ENCODE measurements around the gene PAPSS1.
"Not testable (repeated sequence)": the region's sequence is repeated elsewhere in the genome, so short reads cannot be mapped to it uniquely, and the experiment has no call there.

PAPSS1 gene

GRCh38 chr4:107719922-107720722 is at the start of gene PAPSS1:
Gene PAPSS1 (minus strand): TSS chr4:107720234. CDS start chr4:107720179, 55 bp downstream.
- DNase-seq (ENCODE audit: low read depth in 2 of 2): peak; percentile 89 to 93

DNA sequence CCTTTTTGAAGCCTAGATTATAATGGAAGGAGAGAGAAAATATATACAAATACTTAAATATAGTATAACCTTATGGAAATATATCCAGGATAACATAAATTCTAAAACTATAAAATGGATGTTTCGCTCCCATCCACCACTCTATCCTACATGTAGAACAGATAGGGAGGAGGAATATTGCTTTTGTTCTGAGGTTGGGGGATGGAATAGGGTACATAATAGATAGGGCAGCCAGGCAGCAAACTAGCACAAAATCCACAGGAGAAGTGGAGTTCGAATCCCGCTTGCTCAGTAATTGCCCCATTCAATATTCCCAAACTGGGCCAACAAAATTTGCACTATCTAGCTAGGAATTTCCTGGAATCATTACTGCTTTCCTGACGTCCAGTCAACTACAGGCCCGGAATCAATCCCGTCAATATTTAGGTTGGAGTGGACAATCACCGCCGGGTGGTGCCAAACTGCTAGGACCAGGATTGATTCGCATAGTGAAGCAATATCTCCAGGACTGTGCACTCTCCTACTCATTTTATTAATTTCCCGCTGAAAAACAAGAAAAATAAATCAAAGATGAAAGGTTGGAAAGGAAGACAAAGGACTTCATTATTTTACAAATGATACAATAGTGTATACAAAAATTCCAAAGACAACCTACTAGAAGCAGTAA is 40.4 kb upstream of the PAPSS1 start:
- DNase-seq (ENCODE audit: low read depth in 2 of 2): no peak

DNA sequence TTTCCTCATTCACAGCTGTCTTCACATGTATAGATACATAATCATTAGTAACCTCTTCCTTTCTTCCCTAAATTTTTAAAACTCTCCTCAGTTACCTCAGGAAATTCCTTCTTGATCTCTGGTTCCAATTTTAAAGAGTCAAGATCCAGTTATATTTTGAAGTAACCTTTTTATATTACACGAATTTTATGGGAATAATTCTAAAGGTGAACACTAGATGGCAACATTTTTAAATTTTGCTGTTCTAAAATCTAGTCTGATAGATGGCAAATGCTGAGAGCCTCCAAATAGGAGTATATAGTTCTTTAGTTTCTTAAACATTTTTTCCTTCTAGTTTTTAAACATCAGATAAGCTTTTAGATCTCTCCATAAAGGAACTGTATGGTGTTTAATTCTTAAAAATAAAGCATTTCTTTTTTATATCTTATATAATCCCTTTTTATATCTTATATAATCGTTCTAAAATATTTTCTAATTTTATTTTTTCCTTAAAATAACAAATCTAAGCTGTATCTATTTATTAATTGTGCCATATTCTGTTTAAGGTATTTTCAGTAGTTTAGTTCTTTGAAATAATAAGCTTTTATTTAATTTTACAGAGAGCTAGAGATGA is 37.9 kb upstream of the PAPSS1 start:
- no peak for DNase-seq (ENCODE audit: low read depth in 2 of 2)

DNA sequence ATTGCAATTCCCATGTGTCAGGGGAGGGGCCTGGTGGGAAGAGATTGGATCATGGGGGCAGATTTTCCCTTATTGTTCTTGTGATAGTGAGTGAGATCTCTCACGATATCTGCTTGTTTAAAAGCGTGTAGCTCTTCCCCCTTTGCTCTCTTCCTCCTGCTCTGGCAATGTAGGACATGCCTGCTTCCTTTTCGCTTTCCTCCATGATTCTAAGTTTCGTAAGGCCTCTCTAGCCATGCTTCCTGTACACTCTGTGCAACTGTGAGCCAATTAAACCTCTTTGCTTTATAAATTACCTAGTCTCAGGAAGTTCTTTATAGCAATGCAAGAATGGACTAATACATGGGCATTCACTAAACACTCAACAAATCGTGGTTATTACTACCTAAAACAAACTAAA is 37.2 kb upstream of the PAPSS1 start:
- no peak for DNase-seq (ENCODE audit: low read depth in 2 of 2)

GRCh38 chr4:107755841-107756356 is 35.9 kb upstream of the PAPSS1 start:
- no peak for DNase-seq (ENCODE audit: low read depth in 2 of 2)

DNA sequence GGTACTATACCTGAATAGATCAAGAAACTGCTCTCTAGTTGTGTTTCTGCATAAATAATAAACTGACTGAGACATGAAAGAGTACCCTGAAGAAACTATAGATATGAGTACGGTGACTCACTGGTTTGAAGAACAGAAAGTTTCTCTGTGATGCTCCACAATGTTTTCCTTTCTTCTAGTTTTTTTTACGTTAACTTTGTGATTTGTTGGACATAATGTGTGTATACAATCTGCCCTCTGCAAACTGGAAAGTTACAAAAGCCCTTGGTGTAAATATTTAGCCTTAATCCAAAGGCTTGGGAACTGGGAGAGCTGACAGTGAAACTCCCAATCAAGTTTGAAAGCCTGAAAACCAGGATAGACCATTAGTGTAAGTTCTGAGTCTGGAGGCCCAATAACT is 31.6 kb upstream of the PAPSS1 start:
- DNase-seq (ENCODE audit: low read depth in 2 of 2): no peak

DNA sequence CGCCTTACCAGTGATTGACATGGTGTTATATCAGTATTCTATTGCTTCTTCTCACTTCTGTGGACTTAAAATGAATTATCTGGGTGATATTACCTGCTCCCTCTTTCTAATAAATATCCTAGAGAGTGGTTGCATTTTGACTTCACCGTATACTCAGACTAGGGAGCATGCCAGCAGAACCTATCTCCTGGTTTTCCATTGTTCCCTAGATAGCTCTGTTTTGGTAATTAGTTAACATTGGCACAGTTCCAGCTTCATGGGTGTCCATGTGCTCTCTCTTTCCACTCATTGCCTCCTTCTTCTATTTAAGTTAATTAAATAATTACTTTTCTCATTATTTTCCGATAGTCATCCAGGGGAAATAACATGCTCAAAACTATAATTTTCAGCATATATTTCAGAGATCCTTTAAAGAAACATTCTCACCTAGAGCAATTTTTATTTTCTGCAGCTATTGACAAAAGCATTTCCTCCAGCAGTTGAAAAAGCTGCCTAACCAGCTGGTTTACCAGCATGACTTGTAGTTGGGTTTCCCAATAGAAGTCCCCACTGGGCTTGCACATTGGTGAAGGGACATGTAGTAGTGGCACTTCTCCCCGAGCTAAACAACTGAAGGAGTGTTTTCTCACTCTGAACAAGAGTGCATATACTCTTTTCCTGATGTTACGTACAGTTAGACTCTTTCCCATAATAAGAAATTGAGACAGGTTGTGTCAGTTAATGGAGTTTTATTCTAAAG is 27.9 kb upstream of the PAPSS1 start:
- no peak for DNase-seq (ENCODE audit: low read depth in 2 of 2)

DNA sequence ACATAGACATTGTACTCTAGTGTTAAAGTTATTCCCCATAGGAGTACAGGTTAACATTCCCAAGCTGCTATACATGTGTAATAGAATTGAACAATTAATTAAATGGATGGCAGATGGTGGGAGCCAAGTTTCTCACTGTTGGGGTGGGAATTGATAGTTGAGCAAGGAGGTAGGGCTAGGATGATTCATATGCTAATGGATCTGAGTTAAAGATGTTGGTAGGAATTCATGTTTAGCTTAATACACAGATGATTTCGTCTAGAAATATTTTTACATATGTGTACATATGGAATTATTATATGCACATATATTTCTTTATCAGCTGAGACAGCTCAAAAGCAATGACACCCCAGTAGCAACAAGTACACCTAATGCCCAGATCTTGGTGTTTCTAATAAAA is 26.1 kb upstream of the PAPSS1 start:
- no peak for DNase-seq (ENCODE audit: low read depth in 2 of 2)

DNA sequence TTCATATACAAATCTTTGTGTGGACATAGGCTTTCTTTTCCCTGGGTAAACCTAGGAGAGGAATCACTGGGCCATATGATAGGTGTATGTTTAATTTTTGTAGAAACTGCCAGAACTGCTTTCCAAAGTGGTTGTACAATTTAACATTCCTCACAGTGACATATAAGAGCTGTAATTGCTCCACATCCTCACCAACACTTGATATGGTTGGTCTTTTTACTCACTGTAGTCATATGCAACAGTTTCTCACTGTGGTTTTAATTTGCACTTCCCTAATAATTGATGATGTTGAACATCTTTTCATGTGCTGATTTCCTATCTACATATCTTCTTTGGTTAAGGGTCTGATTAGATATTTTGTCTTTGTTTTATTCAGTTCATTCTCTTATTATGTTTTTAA is 24.5 kb upstream of the PAPSS1 start:
- DNase-seq (ENCODE audit: low read depth in 2 of 2): no peak

DNA sequence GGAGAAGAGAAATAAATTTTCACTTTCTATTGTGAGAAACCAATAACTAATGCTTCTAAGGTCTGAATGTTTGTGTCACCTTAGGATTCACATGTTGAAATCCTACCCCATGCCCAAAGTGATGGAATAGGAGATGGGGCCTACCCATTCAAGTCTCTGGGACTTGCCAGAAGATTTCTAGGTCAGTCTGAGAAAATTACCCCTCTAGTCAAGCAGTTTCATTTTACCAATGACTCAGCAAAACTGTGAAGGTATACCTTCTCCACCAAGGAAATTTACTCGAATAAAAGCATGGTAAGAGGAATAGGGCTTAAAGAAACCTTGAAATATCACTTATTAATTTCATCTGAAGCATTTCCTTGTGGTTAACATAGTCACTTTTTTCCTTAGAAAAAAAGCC is 23.5 kb upstream of the PAPSS1 start:
- no peak for DNase-seq (ENCODE audit: low read depth in 2 of 2)

DNA sequence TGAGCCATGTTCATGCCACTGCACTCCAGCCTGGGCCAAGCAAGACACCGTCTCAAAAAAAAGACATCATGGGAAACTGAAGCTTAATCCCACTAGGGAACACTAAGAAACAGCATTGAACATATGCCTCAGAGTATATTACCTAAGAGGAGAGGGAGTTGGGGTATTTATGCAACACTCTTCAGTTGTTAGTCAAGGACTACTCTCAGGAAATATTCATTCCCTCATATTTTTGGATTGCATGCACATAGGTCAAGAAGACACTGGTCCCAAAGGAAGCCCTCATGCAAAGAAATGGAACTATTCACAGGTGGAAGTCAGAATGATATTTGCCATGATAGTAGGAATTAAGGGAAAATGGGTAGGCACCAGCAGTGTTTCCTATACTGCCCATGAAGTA is 22.8 kb upstream of the PAPSS1 start:
- no peak for DNase-seq (ENCODE audit: low read depth in 2 of 2)

DNA sequence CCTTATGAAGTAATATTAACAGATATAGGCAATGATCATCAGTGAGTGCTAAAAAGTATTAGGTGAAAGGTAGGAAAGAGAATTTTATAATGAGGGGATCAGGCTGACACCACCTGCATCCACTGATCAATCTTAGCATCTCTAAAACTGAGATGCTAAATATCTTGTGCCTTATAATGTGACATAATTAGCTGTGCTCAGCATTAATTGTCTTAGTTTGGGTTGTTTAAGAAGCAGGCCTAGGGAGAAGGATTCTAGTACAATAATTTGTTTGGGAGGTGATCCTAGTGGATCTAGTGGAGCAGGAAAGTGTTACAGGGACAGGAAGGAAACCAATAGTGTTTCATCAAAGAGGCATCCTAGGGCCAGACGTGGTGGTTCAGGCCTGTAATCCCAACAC is 22.2 kb upstream of the PAPSS1 start:
- no peak for DNase-seq (ENCODE audit: low read depth in 2 of 2)

DNA sequence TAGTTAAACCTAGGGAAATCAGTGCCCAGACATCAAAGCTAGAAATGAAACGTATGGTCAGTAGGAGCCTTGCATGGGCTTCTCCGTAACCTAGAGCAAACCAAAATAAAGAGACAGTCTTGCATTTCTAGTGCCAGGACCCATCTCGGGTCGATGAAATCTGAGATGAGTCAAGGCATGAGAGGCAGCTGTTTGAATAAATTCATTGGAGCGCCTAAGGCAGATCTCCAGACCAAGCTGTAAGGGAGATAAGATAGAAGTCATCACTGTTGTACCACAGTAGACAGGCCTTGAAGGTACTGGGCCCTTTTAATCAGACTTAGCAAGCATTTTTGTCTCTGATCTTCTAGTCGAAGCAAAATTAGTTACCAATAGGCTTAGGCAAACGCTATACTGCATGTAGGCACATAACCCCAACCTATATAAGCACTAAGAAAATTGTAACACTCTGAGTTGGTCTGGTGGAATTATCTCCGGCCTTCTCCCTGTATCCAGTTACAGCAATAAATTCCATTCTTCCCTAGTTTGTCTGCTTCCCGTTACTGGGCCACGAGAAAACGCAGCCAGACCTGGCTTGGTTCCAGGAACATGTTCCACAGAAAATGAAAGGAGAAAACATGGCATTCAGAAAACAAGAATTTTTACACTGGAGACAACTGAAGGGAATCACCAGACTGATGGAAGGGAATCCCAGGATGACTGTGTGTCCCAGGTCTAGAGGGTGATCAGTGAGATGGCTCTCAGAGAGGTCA is 21.1 kb upstream of the PAPSS1 start:
- DNase-seq (ENCODE audit: low read depth in 2 of 2): no peak

- DNase-seq (ENCODE audit: low read depth in 2 of 2): no peak
Observed at GRCh38 chr4:107740381-107740780, 20.3 kb upstream of the PAPSS1 start.

DNA sequence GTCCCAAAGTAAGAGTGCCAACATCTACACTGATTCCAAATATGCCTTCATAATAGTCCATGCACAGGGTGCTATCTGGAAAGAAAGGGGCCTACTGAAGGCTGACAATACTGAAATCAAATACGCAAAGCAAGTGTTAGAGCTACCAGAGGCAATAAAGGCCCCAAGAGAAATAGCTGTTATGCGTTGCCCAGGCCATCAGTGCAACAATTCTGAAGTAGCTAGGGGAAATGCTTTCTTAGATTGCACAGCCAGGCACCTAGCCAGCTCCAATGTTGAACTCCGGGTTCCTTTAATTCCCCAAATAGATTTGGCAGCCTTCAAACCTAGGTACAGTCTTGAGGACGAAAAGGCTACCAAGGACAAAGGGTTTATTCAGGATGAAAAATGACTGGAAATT is 17.4 kb upstream of the PAPSS1 start:
- DNase-seq (ENCODE audit: low read depth in 2 of 2): no peak

DNA sequence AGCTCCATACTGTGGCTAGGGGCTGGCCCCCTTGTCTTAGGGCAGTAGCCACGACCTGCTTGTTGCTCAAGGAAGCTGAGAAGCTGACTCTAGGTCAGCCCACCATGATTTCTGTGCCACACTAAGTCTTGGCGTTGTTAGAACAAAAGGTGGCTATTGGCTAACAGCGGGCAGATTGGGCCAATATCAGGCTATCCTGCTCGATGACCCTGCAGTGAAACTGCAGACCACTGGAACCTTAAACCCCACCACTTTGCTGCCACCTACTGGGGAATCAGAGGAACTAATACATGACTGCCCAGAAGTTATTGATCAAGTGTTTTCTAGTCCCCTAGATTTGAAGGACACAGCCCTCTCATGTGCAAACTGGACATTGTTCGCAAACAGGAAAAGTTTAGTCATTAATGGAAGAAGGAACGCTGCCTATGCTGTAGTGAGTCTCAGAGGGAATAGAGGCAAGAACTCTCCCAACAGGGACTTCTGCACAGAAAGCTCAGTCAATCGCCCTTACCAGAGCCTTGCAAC is 17.0 kb upstream of the PAPSS1 start:
- DNase-seq (ENCODE audit: low read depth in 2 of 2): no peak

DNA sequence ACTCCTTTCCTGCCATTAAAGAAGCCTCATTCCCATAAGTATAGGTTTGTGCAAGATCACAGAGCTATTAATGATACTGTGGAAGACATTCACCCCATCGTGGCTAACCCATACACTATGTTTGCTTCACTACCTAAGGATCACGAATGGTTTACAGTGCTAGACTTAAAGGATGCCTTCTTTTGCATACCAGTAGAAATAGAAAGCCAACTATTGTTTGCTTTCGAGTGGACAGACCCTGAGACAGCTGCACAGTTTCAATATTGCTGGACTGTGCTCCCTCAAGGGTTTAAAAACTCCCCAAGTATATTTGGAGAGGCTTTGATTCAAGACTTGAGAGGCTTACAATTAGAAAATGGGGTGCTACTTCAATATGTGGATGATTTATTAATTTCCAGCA is 16.0 kb upstream of the PAPSS1 start:
- DNase-seq (ENCODE audit: low read depth in 2 of 2): no peak

DNA sequence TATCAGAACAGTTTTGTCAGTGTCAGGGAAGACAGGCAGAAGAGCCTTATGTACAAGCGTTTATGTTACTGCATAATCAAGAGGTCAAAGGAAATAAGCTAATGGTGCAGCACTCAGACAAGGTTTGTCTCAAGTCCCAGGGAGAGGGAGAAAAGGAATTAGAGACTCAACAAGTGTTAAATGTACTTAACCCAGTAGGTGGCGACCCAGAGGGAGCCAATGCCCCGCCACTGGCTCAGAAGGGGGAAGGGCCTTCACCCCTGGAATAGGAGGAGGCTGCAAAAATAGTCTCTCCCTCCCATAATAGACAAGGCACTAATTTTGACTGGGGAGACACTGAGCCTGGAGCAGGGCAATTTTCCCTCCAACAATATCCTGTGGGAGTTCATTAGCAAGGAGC is 14.1 kb upstream of the PAPSS1 start:
- DNase-seq (ENCODE audit: low read depth in 2 of 2): no peak

- no peak for DNase-seq (ENCODE audit: low read depth in 2 of 2)
Observed at GRCh38 chr4:107733431-107733925, 13.4 kb upstream of the PAPSS1 start.

DNA sequence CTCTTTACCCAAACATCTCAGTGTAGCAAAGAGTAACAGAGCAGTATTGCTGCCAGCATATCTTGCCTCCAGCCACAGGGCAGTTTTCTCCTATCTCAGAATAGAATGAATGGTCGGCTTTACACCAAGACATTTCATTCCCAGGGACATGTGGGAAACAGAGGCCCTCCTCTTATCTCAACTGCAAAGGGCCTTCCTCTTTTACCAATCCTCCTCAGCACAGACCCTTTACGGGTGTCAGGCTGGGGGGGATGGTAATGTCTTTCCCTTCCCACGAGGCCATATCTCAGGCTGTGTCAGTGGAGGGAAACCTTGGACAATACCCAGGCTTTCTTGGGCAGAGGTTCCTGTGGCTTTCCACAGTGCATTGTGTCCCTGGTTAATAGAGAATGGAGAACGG is 9.0 kb upstream of the PAPSS1 start:
- DNase-seq (ENCODE audit: low read depth in 2 of 2): not testable (repeated sequence)

Measured in stimulated activated CD8-positive, alpha-beta memory T cell treated with anti-CD3 and anti-CD28 coated beads, Interleukin-15, amount 100 ng/mL, for 48 hours (primary cell).